GM10266 (cell line): ENCODE data around the gene IQSEC3.

ENCODE experiments used
- DNase-seq: peaks from one replicate; pipeline ENCODE4 v3.0.0; 2012; ENCODE audit errors: extremely low spot score
- CTCF ChIP-seq: IDR thresholded peaks from 2 replicates; pipeline ENCODE4 v1.5.1; 2012; ENCODE audit warnings: mild to moderate bottlenecking, low read depth; ENCODE audit not compliant: control insufficient read depth, insufficient read depth; ENCODE audit errors: missing control alignments

The IQSEC3 gene

GRCh38 chr12:155646-156045, 89.1 kb downstream of the IQSEC3 start:
- TF ChIP-seq CTCF = no peak
- no peak for DNase-seq

GRCh38 chr12:156945-157344, 90.4 kb downstream of the IQSEC3 start:
- DNase-seq = no peak
- no peak for TF ChIP-seq CTCF

- DNase-seq = no peak
- no peak for TF ChIP-seq CTCF
Measured at GRCh38 chr12:157644-158043, 91.1 kb downstream of the IQSEC3 start.

GRCh38 chr12:159156-159782, 92.7 kb downstream of the IQSEC3 start:
- no peak for DNase-seq
- TF ChIP-seq CTCF = no peak

- TF ChIP-seq CTCF = no peak
- no peak for DNase-seq
Measured at GRCh38 chr12:160858-161257, 94.3 kb downstream of the IQSEC3 start.

GRCh38 chr12:161823-162222, 95.3 kb downstream of the IQSEC3 start:
- no peak for TF ChIP-seq CTCF
- DNase-seq = no peak

- no peak for TF ChIP-seq CTCF
- no peak for DNase-seq
Measured at GRCh38 chr12:162467-163307, 96.1 kb downstream of the IQSEC3 start.
